H9 (cell line): Measurements from ENCODE around the gene CNNM3. TPM values are rescaled to one million over a fixed set of nuclear protein-coding genes. Genes with fewer than 3 reads are reported as not detected.

ENCODE experiments used
- DNase-seq: peaks from one replicate; pipeline ENCODE4 v3.0.0-alpha.2; 2017
- H2AFZ ChIP-seq: one replicate; pipeline ENCODE4 v1.6.1; 2013; ENCODE audit warnings: mild to moderate bottlenecking, low read length, control low read depth, moderate library complexity
- H2AK5ac ChIP-seq: 2 replicates; pipeline ENCODE4 v1.6.1; 2013; ENCODE audit warnings: low read length, control low read depth, mixed read lengths; ENCODE audit not compliant: insufficient read length
- H2BK120ac ChIP-seq: one replicate; pipeline ENCODE4 v1.6.1; 2013; ENCODE audit warnings: low read depth, mild to moderate bottlenecking, low read length, control low read depth, inconsistent platforms; ENCODE audit not compliant: poor library complexity, severe bottlenecking
- H2BK12ac ChIP-seq: 2 replicates; pipeline ENCODE4 v1.6.1; 2013; ENCODE audit warnings: low read length, control low read depth, mixed read lengths, low read depth; ENCODE audit not compliant: insufficient read length
- H2BK15ac ChIP-seq: 2 replicates; pipeline ENCODE4 v1.6.1; 2013; ENCODE audit warnings: low read depth, low read length, control low read depth
- H2BK20ac ChIP-seq: one replicate; pipeline ENCODE4 v1.6.1; 2013; ENCODE audit warnings: low read depth, mild to moderate bottlenecking, low read length, control low read depth, inconsistent platforms; ENCODE audit not compliant: poor library complexity, severe bottlenecking
- H2BK5ac ChIP-seq: 2 replicates; pipeline ENCODE4 v1.6.1; 2013; ENCODE audit warnings: low read length, control low read depth, mixed read lengths; ENCODE audit not compliant: insufficient read length
- H3K14ac ChIP-seq: 2 replicates; pipeline ENCODE4 v1.6.1; 2013; ENCODE audit warnings: low read length, control low read depth; ENCODE audit not compliant: insufficient read depth
- H3K18ac ChIP-seq: 2 replicates; pipeline ENCODE4 v1.6.1; 2013; ENCODE audit warnings: low read depth, mild to moderate bottlenecking, mixed read lengths, low read length, control low read depth; ENCODE audit not compliant: insufficient read length
- H3K23ac ChIP-seq: 2 replicates; pipeline ENCODE4 v1.6.1; 2013; ENCODE audit warnings: low read length, control low read depth, mixed read lengths, low read depth; ENCODE audit not compliant: insufficient read length
- H3K23me2 ChIP-seq: 2 replicates; pipeline ENCODE4 v1.6.1; 2013; ENCODE audit warnings: low read depth, mild to moderate bottlenecking, mixed read lengths, low read length, control low read depth; ENCODE audit not compliant: insufficient read length, poor library complexity, severe bottlenecking
- H3K27ac ChIP-seq: 2 replicates; pipeline ENCODE4 v1.5.1; 2013; ENCODE audit warnings: low read length, control low read depth, mixed read lengths, low read depth; ENCODE audit not compliant: insufficient read length
- H3K27me3 ChIP-seq: 2 replicates; pipeline ENCODE4 v1.6.1; 2013; ENCODE audit warnings: low read length, control low read depth, inconsistent platforms; ENCODE audit not compliant: insufficient read depth
- H3K4ac ChIP-seq: 2 replicates; pipeline ENCODE4 v1.6.1; 2013; ENCODE audit warnings: low read depth, mild to moderate bottlenecking, control low read depth, inconsistent platforms, low read length, moderate library complexity
- H3K4me1 ChIP-seq: 2 replicates; pipeline ENCODE4 v1.6.1; 2013; ENCODE audit warnings: low read length, control low read depth, inconsistent platforms; ENCODE audit not compliant: insufficient read depth
- H3K4me2 ChIP-seq: 2 replicates; pipeline ENCODE4 v1.6.1; 2013; ENCODE audit warnings: low read length, control low read depth, mixed read lengths; ENCODE audit not compliant: insufficient read length, insufficient read depth
- H3K56ac ChIP-seq: 2 replicates; pipeline ENCODE4 v1.6.1; 2013; ENCODE audit warnings: low read depth, mild to moderate bottlenecking, mixed read lengths, low read length, control low read depth; ENCODE audit not compliant: insufficient read length
- H3K79me1 ChIP-seq: 2 replicates; pipeline ENCODE4 v1.6.1; 2013; ENCODE audit warnings: low read depth, mild to moderate bottlenecking, moderate library complexity, low read length, control low read depth, inconsistent platforms; ENCODE audit not compliant: insufficient read depth, poor library complexity, severe bottlenecking
- H3K79me2 ChIP-seq: 2 replicates; pipeline ENCODE4 v1.6.1; 2013; ENCODE audit warnings: low read length, control low read depth, inconsistent platforms; ENCODE audit not compliant: insufficient read depth
- H3K9ac ChIP-seq: 2 replicates; pipeline ENCODE4 v1.6.1; 2013; ENCODE audit warnings: low read length, control low read depth, mixed read lengths; ENCODE audit not compliant: insufficient read length; ENCODE audit errors: extremely low read depth
- H3K9me3 ChIP-seq: one replicate; pipeline ENCODE4 v1.6.1; 2013; ENCODE audit warnings: low read depth, low read length, inconsistent platforms; ENCODE audit not compliant: control insufficient read depth
- H3T11ph ChIP-seq: one replicate; pipeline ENCODE4 v1.6.1; 2013; ENCODE audit warnings: mild to moderate bottlenecking, low read length, control low read depth, inconsistent platforms
- H4K20me1 ChIP-seq: one replicate; pipeline ENCODE4 v1.6.1; 2013; ENCODE audit not compliant: control insufficient read depth, insufficient read length, insufficient read depth
- H4K5ac ChIP-seq: 2 replicates; pipeline ENCODE4 v1.6.1; 2013; ENCODE audit warnings: low read depth, mild to moderate bottlenecking, mixed read lengths, low read length, control low read depth; ENCODE audit not compliant: insufficient read length
- H4K8ac ChIP-seq: replicated peaks from 2 replicates; pipeline ENCODE4 v1.6.1; 2013; ENCODE audit warnings: low read length, control low read depth, mixed read lengths, low read depth; ENCODE audit not compliant: insufficient read length
- H4K91ac ChIP-seq: 2 replicates; pipeline ENCODE4 v1.6.1; 2013; ENCODE audit warnings: low read depth, mild to moderate bottlenecking, moderate library complexity, mixed read lengths, low read length, control low read depth; ENCODE audit not compliant: insufficient read length
- H3K27ac Mint-ChIP-seq, 3 experiments: 2 replicates in 2 of 3; 3 replicates in 1 of 3; pipeline ENCODE4 v1.8.0; 2020 to 2021; ENCODE audit warnings: mixed read lengths in 3 of 3, mild to moderate bottlenecking in 1 of 3, moderate library complexity in 1 of 3
- H3K27me3 Mint-ChIP-seq: 2 replicates; pipeline ENCODE4 v1.8.0; 2021; ENCODE audit warnings: low read depth, mild to moderate bottlenecking, moderate library complexity, mixed read lengths
- H3K36me3 Mint-ChIP-seq, 3 experiments: 2 replicates in 2 of 3; 3 replicates in 1 of 3; pipeline ENCODE4 v1.8.0; 2020 to 2021; ENCODE audit warnings: low read depth in 3 of 3, mixed read lengths in 3 of 3; ENCODE audit not compliant: insufficient read depth in 1 of 3
- H3K4me1 Mint-ChIP-seq, 2 experiments: 2 replicates each; pipeline ENCODE4 v1.8.0; 2020; ENCODE audit warnings: mixed read lengths in 2 of 2
- H3K4me3 Mint-ChIP-seq, 2 experiments: 2 replicates in 1 of 2; 3 replicates in 1 of 2; pipeline ENCODE4 v1.8.0; 2020 to 2021; ENCODE audit warnings: mild to moderate bottlenecking in 2 of 2, mixed read lengths in 2 of 2, moderate library complexity in 1 of 2
- H3K9me3 Mint-ChIP-seq, 2 experiments: 2 replicates in 1 of 2; 3 replicates in 1 of 2; pipeline ENCODE4 v1.8.0; 2020; ENCODE audit warnings: mild to moderate bottlenecking in 2 of 2, mixed read lengths in 2 of 2, moderate library complexity in 1 of 2
- WGBS: extraction: QIAGEN DNeasy Blood & Tissue Kit; methylation state at CpG from one replicate; pipeline ENCODE4 v1.1.7; 2013; ENCODE audit warnings: missing lambda C conversion rate, low lambda C conversion rate, mixed read lengths; ENCODE audit not compliant: insufficient read length; ENCODE audit errors: extremely low coverage; 5-methylcytosine and 5-hydroxymethylcytosine counted together
- total RNA-seq: library from RNA; stranded (reverse); gene quantifications from 2 replicates; pipeline ENCODE4 v1.2.1, GENCODE V29; 2021
- TF ChIP-seq, protein P1 (sequence below): fragments of 200-600 bp; sonication (generic); conservative IDR thresholded peaks from 3 replicates; pipeline ENCODE4 v1.8.0; 2021; ENCODE audit warnings: antibody characterized with exemption, mild to moderate bottlenecking

CNNM3 gene
- total RNA-seq, 1 experiment from 2014 or later: 25.0 TPM

GRCh38 chr2:96770442-96771202 lies 45.4 kb upstream of the CNNM3 start:
- Histone ChIP-seq H3K4me1 (0 out of 2 replicates have a peak, but pooled peaks cover 2% of the 10 kb centered on the region), H3K9me3 (no peaks in the 10 kb centered on the region), H4K20me1 (no peaks in the 10 kb centered on the region), H3K4ac (no peak overlapping the region), H3K23me2 (no peaks in the 10 kb centered on the region), H3K27ac (no peak overlapping the region), H2BK20ac (no peak overlapping the region), H3K9ac (no peak overlapping the region), H3K79me2 (no peaks in the 10 kb centered on the region), H4K8ac (no peak overlapping the region), H2AFZ (no peak overlapping the region), H4K91ac (no peak overlapping the region), H3K14ac (no peak overlapping the region), H2BK12ac (no peak overlapping the region), H2BK120ac (no peak overlapping the region), H3K18ac (no peak overlapping the region), H3K79me1 (no peaks in the 10 kb centered on the region), H4K5ac (no peak overlapping the region), H3T11ph (no peak overlapping the region), H2AK5ac (no peak overlapping the region), H3K23ac (no peak overlapping the region), H3K4me2 (no peak overlapping the region), H3K56ac (no peak overlapping the region), H2BK5ac (no peak overlapping the region), H3K27me3 (no peaks in the 10 kb centered on the region), H2BK15ac (no peak overlapping the region)
- no peak for DNase-seq
- peaks cover 5 to 21% of the 10 kb centered on the region in 2 experiments; a peak in 3 of 4 replicates for H3K4me1 Mint-ChIP-seq
- peak overlapping the region in 1 of 3 experiments; percentile 53; a peak in 2 of 7 replicates for H3K27ac Mint-ChIP-seq
- H3K4me3 Mint-ChIP-seq: no peak overlapping the region
- no peaks in the 10 kb centered on the region for H3K27me3 Mint-ChIP-seq
- H3K9me3 Mint-ChIP-seq: no peaks in the 10 kb centered on the region; a peak in 1 of 5 replicates
- TF ChIP-seq, protein P1, sequence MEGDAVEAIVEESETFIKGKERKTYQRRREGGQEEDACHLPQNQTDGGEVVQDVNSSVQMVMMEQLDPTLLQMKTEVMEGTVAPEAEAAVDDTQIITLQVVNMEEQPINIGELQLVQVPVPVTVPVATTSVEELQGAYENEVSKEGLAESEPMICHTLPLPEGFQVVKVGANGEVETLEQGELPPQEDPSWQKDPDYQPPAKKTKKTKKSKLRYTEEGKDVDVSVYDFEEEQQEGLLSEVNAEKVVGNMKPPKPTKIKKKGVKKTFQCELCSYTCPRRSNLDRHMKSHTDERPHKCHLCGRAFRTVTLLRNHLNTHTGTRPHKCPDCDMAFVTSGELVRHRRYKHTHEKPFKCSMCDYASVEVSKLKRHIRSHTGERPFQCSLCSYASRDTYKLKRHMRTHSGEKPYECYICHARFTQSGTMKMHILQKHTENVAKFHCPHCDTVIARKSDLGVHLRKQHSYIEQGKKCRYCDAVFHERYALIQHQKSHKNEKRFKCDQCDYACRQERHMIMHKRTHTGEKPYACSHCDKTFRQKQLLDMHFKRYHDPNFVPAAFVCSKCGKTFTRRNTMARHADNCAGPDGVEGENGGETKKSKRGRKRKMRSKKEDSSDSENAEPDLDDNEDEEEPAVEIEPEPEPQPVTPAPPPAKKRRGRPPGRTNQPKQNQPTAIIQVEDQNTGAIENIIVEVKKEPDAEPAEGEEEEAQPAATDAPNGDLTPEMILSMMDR: no peak
- WGBS: no CpG with 5 or more reads among the region's 25 CpGs
- H3K36me3 Mint-ChIP-seq: peaks cover 0 to 6% (median 0%) of the 10 kb centered on the region in 3 experiments; a peak in 3 of 7 replicates
